Activated naive CD8-positive, alpha-beta T cell treated with anti-CD3 and anti-CD28 coated beads, Interleukin-2, amount 10 ng/mL, durations not matched to agents 7 days and 5 days (primary cell): ENCODE measurements around the gene PCDH7. TPM values are rescaled to one million over a fixed set of nuclear protein-coding genes. Genes with fewer than 3 reads are reported as not detected.

ENCODE experiments used
- ATAC-seq: fragments of 150-1000 bp; cut with Tn5 transposase; one replicate; pipeline ENCODE4 v1.10.0; 2021; ENCODE audit warnings: low read depth, moderate library complexity
- POLR2A ChIA-PET: fragments of 350-600 bp; sonication (Branson Sonifier 250); formaldehyde crosslinking; loops from one replicate; lab custom pipeline; 2021; ENCODE audit warnings: antibody characterized with exemption; lab: Charles Lee
- DNase-seq: peaks from one replicate; pipeline ENCODE4 v3.0.0; 2021
- H3K27ac Mint-ChIP-seq: one replicate; pipeline ENCODE4 v1.8.0; 2022; ENCODE audit warnings: mild to moderate bottlenecking, mixed read lengths
- H3K27me3 Mint-ChIP-seq: one replicate; pipeline ENCODE4 v1.8.0; 2022; ENCODE audit warnings: mild to moderate bottlenecking, moderate library complexity, mixed read lengths
- H3K36me3 Mint-ChIP-seq: one replicate; pipeline ENCODE4 v1.8.0; 2021; ENCODE audit warnings: mild to moderate bottlenecking, mixed read lengths
- H3K4me1 Mint-ChIP-seq: one replicate; pipeline ENCODE4 v1.8.0; 2021; ENCODE audit warnings: mixed read lengths
- H3K4me3 Mint-ChIP-seq: one replicate; pipeline ENCODE4 v1.8.0; 2022; ENCODE audit warnings: mild to moderate bottlenecking, moderate library complexity, mixed read lengths
- H3K9me3 Mint-ChIP-seq: one replicate; pipeline ENCODE4 v1.8.0; 2021; ENCODE audit warnings: mixed read lengths
- total RNA-seq, 2 experiments: library from RNA; stranded (reverse); gene quantifications; one replicate each; pipeline ENCODE4 v1.2.3, GENCODE V29; 2021

PCDH7 gene
- total RNA-seq: not detected

DNA sequence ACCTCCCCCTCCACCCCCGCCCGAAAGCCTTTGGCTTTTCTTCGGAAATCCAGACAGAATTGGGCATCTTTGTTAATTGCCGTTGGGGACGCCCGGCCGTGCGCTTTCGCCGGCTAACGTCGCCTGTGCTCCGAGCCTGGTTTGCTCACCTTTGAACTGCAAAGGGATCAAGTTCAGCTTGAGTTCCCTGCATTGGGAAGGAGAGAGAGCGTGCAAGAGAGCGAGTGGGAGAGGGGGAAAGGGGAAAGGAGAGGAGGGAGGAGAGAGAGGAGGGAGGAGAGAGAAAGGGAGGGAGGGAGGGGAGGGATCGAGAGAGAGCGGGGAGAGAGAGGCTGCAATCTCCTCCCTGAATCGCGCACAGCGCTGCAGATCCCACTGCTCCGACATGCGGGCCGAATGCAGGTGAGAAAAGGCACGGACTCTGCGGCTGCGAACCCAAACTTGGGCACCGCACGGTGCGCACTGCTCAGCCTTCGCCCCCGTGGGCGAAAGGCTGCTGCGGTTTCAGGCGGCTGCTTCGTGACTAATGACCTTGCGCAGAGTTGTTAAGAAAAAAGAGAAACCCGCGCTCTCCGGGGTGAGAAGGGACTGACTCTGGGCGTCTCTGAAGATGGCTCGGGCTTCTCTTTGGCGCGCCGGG is at the start of gene PCDH7:
PCDH7 (plus strand) TSS at position 349 of the 640 bp plus-strand sequence. CDS start 1,054 bp downstream, outside the sequence.
- peak within 1 kb of the TSS; percentile 57 for H3K4me3 Mint-ChIP-seq
- H3K4me1 Mint-ChIP-seq: peaks cover 20% of the 10 kb centered on the region
- peak within 1 kb of the TSS; percentile 83 for H3K27ac Mint-ChIP-seq
- DNase-seq: no peak
- POLR2A ChIA-PET: no interaction called here
- H3K36me3 Mint-ChIP-seq: peaks cover 5% of the 10 kb centered on the region
- peaks cover 45% of the 10 kb centered on the region for H3K27me3 Mint-ChIP-seq
- H3K9me3 Mint-ChIP-seq: peaks cover 1% of the 10 kb centered on the region
- ATAC-seq: no peak

- POLR2A ChIA-PET: no interaction called here
- DNase-seq: no peak
These were observed 48.2 kb upstream of the PCDH7 start for GRCh38 chr4:30671926-30672448.

DNA sequence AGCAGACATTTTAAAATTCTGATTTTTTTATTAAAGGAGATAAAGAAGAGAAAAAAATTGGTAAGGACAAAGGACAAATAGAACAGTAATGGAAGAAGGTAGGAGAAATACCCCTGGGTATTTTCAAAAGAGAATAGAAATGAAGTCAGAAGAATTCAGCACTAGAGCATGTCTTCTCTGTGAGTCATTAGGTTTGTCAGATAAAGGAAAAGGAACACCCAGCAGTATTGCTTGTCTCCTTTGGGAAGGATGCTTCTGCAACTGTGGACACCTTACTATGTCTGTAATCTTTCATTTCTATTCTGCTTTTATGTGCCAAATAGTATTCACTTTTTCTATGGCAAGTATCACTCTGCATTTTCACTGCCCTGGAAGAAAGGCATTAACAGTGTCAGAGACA is 24.0 kb upstream of the PCDH7 start:
- Mint-ChIP-seq H3K4me1 (no peaks in the 10 kb centered on the region), H3K36me3 (no peaks in the 10 kb centered on the region)

More at GRCh38 chr4:30671926-30672448, 48.2 kb upstream of the PCDH7 start:
- Mint-ChIP-seq H3K27ac (no peak overlapping the region), H3K9me3 (no peaks in the 10 kb centered on the region), H3K4me3 (no peak overlapping the region), H3K4me1 (no peaks in the 10 kb centered on the region), H3K36me3 (no peaks in the 10 kb centered on the region), H3K27me3 (no peaks in the 10 kb centered on the region)
- ATAC-seq: no peak

GRCh38 chr4:30714408-30715031 is 5.6 kb upstream of the PCDH7 start:
- Mint-ChIP-seq H3K36me3 (peaks cover 2% of the 10 kb centered on the region), H3K9me3 (peaks cover 3% of the 10 kb centered on the region), H3K4me1 (peaks cover 15% of the 10 kb centered on the region), H3K27me3 (peaks cover 22% of the 10 kb centered on the region), H3K27ac (no peak overlapping the region), H3K4me3 (no peak overlapping the region)
- DNase-seq: no peak
- POLR2A ChIA-PET: no interaction called here
- ATAC-seq: no peak

More for the DNA sequence above, 24.0 kb upstream of the PCDH7 start:
- Mint-ChIP-seq H3K27ac (no peak overlapping the region), H3K27me3 (no peaks in the 10 kb centered on the region), H3K4me3 (no peak overlapping the region), H3K9me3 (no peaks in the 10 kb centered on the region)
- POLR2A ChIA-PET: no interaction called here
- DNase-seq: no peak
- no peak for ATAC-seq

- peaks cover 1% of the 10 kb centered on the region for H3K9me3 Mint-ChIP-seq
- DNase-seq: no peak
- H3K4me3 Mint-ChIP-seq: peak overlapping the region; percentile 59
- POLR2A ChIA-PET: no interaction called here
- H3K27me3 Mint-ChIP-seq: peaks cover 36% of the 10 kb centered on the region
- H3K4me1 Mint-ChIP-seq: peaks cover 20% of the 10 kb centered on the region
- no peak for ATAC-seq
- no peak overlapping the region for H3K27ac Mint-ChIP-seq
- H3K36me3 Mint-ChIP-seq: peaks cover 5% of the 10 kb centered on the region
These were observed 4.0 kb upstream of the PCDH7 start for GRCh38 chr4:30716158-30716557.

DNA sequence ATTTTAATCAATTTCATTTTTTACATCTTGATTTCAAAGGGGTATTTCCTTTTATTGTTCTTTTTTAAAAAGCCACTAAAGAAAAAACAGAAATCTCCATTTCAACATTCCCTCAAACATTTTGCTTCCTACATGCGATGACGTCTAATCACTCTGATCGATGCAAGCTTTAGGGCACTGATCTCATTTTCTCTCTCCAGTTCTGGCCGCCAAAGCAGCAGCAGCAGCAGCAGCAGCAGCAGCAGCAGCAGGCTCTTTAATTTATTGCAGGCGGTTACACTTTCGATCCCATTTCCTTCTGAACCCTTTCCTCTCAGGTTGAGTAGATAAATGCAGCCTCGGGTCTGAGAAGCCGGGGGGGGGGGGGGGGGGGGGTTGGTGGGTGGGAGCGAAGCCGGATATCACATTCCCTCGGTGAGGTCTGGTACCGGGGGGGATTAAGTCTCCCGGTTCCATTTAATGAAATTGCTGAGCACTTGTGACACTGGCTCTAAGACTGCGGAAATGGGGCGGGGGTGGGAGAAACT is 3.4 kb upstream of the PCDH7 start:
- ATAC-seq: no peak
- POLR2A ChIA-PET: no interaction called here
- peaks cover 1% of the 10 kb centered on the region for H3K9me3 Mint-ChIP-seq
- DNase-seq: no peak
- H3K27me3 Mint-ChIP-seq: peaks cover 36% of the 10 kb centered on the region
- peaks cover 5% of the 10 kb centered on the region for H3K36me3 Mint-ChIP-seq
- no peak overlapping the region for H3K27ac Mint-ChIP-seq
- H3K4me3 Mint-ChIP-seq: peak overlapping the region; percentile 59
- H3K4me1 Mint-ChIP-seq: peaks cover 20% of the 10 kb centered on the region

- Mint-ChIP-seq H3K9me3 (peaks cover 1% of the 10 kb centered on the region), H3K4me1 (peaks cover 20% of the 10 kb centered on the region), H3K27me3 (peaks cover 36% of the 10 kb centered on the region), H3K36me3 (peaks cover 5% of the 10 kb centered on the region), H3K27ac (peak overlapping the region; percentile 73), H3K4me3 (peak overlapping the region; percentile 59)
- ATAC-seq (peak; percentile 70), DNase-seq (peak; percentile 45)
- POLR2A ChIA-PET: no interaction called here
These were observed 2.8 kb upstream of the PCDH7 start for GRCh38 chr4:30717208-30718020.

DNA sequence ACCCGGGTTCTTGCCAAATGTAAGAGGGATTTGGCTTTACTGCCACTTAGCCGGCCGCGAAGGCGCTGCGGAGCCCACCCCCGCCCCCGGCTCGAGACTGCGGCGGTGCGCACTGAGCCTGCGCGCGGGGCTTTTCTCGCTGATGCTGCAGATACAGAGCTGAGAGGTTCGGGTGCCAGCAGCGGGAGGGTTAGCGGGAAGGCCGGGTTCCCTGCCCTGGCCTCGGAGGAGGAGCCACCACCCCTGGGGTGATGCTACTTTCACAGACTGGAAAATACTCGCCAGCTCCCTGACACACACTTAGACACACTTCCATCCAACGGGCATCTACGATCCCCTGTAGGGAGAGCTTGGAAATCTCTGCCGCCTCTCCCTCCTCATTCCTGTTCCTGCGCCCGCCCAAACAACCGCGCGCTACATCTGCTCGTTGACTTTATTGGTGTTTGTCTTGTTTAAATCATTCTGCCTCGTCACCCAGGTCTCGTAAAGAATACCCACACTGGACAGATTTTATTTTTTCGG is 2.1 kb upstream of the PCDH7 start:
- Mint-ChIP-seq H3K36me3 (peaks cover 5% of the 10 kb centered on the region), H3K4me1 (peaks cover 20% of the 10 kb centered on the region), H3K9me3 (peaks cover 1% of the 10 kb centered on the region), H3K27me3 (peaks cover 41% of the 10 kb centered on the region), H3K4me3 (no peak overlapping the region), H3K27ac (peak overlapping the region; percentile 64)
- POLR2A ChIA-PET: no interaction called here
- ATAC-seq (no peak), DNase-seq (no peak)

- Mint-ChIP-seq H3K27me3 (peaks cover 45% of the 10 kb centered on the region), H3K27ac (peak overlapping the region; percentile 60), H3K4me1 (peaks cover 20% of the 10 kb centered on the region), H3K4me3 (no peak overlapping the region), H3K9me3 (peaks cover 1% of the 10 kb centered on the region), H3K36me3 (peaks cover 5% of the 10 kb centered on the region)
- no peak for DNase-seq
- ATAC-seq: no peak
- POLR2A ChIA-PET: no interaction called here
These were observed 1.3 kb upstream of the PCDH7 start for GRCh38 chr4:30718641-30719453.

GRCh38 chr4:30719454-30720020 is 632 bp upstream of the PCDH7 start:
- H3K4me1 Mint-ChIP-seq: peaks cover 20% of the 10 kb centered on the region
- H3K36me3 Mint-ChIP-seq: peaks cover 5% of the 10 kb centered on the region
- ATAC-seq (no peak), DNase-seq (peak; percentile 33)
- no peak overlapping the region for H3K4me3 Mint-ChIP-seq
- H3K27me3 Mint-ChIP-seq: peaks cover 45% of the 10 kb centered on the region
- peaks cover 1% of the 10 kb centered on the region for H3K9me3 Mint-ChIP-seq
- POLR2A ChIA-PET: no interaction called here
- H3K27ac Mint-ChIP-seq: no peak overlapping the region

GRCh38 chr4:30720661-30721184 is 554 bp downstream of the PCDH7 start:
- POLR2A ChIA-PET: no interaction called here
- peak overlapping the region; percentile 83 for H3K27ac Mint-ChIP-seq
- peaks cover 1% of the 10 kb centered on the region for H3K9me3 Mint-ChIP-seq
- peaks cover 20% of the 10 kb centered on the region for H3K4me1 Mint-ChIP-seq
- H3K27me3 Mint-ChIP-seq: peaks cover 45% of the 10 kb centered on the region
- H3K36me3 Mint-ChIP-seq: peaks cover 5% of the 10 kb centered on the region
- peak overlapping the region; percentile 57 for H3K4me3 Mint-ChIP-seq
- DNase-seq (peak; percentile 34), ATAC-seq (no peak)
